ENCODE results near the gene MMP24.
A peak's percentile ranks its signal among the peaks of the same experiment; 100 is the strongest.
"Not testable (repeated sequence)": the region's sequence is repeated elsewhere in the genome, so short reads cannot be mapped to it uniquely, and the experiment has no call there.

Gene MMP24

DNA sequence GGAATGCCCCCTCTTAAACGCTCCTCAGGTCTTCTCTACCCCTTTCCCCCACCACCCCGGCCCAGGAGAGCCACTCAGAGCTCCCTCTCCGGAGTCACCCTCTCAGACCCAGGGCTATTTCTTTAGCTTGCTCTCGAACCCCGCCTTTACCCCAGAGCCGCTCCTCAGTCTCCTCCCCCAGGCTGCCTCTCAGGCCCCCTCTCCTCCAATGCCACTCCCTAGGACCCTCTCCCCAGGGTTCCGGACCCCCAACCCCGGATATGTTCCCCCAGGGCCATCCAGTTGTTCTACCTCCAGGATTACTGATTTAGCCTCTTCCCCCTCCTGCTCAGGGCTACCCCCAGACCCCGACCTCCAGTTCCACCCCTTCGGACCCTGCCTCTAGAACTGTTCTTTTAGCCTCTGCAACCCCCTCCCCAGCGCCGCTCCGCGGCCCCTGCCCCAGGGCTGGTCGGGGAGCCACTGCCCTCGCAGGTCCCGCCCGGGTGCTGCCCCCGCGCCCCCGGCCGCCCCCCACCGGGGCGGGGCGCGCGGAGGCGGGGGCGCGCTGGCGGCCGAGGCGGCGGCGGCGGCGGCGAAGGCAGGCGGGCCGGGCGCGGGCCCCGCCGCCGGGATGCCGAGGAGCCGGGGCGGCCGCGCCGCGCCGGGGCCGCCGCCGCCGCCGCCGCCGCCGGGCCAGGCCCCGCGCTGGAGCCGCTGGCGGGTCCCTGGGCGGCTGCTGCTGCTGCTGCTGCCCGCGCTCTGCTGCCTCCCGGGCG is at the start of gene MMP24:
TSS of gene MMP24 (plus strand) at position 565 of the 758 bp plus-strand sequence. CDS start at position 614, 49 bp downstream.
- DNase-seq (ENCODE audit: low read depth, low spot score) = no peak

DNA sequence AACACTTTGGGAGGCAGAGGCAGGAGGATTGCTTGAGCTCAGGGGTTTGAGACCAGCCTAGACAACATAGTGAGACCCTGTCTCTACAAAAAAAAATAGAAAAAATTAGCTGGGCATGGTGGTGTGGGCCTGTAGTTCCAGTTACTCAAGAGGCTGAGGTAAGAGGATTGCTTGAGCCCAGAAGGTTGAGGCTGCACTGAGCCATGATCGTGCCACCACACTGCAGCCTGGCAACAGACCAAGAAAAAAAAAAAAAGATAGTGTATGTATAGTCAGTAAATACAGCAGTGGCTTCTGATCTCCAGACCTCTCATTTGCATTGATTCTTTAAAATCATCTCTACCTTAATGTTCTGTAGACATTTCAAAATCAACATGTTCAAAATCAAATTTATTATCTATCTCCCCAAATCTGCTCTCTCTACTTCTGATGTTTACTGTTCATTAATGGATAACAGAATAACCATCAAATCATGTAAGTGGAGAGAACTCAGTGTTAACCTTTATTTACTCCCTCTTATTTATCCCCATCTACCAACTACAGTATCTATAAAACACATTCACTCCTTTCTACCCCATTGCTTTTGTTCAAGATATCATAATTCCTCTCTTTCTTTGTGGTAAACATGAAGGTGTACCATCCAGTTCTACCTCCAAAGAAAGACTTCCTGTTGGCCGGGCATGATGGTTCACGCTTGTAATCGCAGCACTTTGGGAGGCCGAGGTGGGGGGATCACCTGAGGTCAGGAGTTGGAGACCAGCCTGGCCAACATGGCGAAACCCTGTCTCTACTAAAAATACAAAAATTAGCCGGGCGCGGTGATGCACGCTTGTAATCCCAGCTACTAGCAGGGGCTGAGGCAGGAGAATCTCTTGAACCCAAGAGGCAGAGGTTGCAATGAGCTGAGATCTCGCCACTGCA is 46.9 kb upstream of the MMP24 start:
- no peak for DNase-seq (ENCODE audit: low read depth, low spot score)

DNA sequence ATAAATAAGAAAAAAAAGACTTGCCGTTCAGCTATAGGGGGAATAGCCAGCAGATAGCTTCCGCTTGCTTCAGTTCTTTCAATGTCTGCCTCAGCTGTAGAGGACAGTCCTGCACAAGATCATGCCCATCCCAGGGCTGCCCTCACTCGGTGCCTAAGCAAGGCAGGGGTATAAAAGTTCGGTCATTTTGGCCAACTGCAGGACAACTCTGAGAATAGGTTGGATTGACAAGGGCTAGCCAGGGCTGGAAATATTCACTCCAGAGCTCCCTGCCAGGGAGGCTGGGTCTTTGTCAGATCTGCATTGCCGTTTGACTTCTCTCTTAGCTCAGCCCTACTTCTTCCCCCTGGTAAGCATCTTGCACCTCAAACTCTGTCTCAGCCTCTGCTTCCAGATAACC is 46.2 kb upstream of the MMP24 start:
- no peak for DNase-seq (ENCODE audit: low read depth, low spot score)

DNA sequence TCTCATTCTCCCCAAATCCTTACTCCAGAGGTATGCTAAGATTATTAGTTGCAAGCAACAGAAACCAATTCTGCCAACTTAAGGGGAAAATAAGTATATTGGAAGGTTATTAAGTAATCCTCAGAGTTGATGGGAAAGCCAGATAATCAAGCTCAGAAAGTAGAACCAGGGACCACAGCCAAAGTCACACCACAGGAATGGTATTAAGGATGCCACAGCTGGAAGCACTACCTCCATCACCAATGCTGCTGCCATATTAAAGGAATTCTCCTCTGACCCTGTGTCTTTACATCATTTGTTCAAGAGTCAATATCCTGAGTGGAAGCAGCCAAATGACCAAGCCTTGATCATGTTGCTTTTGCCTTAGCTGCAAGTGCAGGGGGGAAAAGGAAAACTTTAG is 44.8 kb upstream of the MMP24 start:
- DNase-seq (ENCODE audit: low read depth, low spot score) = no peak

DNA sequence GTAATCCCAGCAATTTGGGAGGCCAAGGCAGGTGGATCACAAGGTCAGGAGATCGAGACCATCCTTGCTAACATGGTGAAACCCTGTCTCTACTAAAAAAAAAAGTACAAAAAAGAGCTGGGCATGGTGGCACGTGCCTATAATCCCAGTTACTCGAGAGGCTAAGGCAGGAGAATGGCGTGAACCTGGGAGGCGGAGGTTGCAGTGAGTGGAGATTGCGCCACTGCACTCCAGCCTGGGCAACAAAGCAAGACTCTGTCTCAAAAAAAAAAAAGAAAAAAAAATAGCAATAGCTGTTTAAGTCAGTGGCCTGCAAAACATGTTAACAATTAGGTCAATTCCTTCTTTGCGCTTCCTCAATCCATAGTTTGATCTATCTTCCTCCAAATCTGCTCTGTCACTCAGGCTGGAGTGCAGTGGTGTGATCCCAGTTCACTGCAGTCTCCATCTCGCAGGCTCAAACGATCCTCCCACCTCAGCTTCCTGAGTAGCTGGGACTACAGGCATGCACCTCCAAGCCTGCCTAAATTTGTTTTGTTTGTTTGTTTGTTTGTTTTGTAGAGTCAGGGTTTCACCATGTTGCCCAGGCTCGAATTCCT is 39.7 kb upstream of the MMP24 start:
- DNase-seq (ENCODE audit: low read depth, low spot score) = not testable (repeated sequence)

- DNase-seq (ENCODE audit: low read depth, low spot score) = no peak
Observed at GRCh38 chr20:35187584-35188190, 38.8 kb upstream of the MMP24 start.

DNA sequence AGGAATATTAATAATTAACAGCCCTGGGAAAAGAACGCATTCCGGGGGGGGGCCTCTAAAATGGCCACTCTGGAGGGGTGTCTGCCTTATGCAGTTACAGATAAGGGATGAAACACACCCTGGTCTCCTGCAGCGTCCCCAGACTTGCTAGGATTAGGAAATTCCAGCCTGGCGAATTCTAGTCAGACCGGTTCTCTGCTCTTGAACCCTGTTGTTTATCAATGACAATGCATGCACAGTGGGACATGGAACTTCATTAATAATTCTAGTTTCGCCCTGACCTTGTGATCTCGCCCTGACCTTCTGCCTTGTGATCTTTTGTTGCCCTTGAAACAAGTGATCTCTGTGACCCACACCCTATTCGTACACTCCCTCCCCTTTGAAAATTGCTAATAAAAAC is 37.3 kb upstream of the MMP24 start:
- DNase-seq (ENCODE audit: low read depth, low spot score) = not testable (repeated sequence)

- DNase-seq (ENCODE audit: low read depth, low spot score) = no peak
Observed at GRCh38 chr20:35190556-35190955, 35.9 kb upstream of the MMP24 start.

DNA sequence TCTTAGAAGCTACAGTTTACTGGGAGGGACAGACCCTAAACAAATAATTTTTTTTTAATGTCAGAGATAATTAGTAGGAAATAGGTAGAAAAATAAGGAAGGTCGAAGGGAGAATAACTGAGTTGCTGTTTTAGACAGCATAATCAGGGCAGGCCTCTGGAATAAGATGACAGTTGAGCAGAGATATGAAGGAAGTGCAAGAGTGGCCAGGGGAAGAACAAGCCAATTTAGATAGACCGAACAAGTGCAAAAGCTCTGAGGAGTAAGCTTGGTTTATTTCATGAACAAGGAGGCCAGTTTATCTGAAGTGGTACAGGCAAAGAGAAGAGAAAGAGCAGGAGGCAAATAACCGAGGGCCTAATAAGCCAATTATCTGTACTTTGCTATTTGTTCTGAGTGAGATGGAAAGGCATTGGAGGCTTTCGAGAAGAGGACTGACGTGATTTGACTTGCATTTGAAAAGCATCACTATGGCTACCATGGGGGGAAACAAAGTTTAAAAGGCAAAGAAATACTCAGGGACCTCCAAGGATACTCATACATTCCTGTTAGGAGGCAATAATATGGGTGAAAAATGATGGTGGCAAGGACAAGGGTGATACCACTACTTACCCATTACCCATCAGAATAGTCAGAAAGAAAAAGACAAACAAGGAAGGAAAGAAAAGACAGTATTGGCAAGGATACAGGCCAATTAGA is 34.9 kb upstream of the MMP24 start:
- DNase-seq (ENCODE audit: low read depth, low spot score) = no peak

DNA sequence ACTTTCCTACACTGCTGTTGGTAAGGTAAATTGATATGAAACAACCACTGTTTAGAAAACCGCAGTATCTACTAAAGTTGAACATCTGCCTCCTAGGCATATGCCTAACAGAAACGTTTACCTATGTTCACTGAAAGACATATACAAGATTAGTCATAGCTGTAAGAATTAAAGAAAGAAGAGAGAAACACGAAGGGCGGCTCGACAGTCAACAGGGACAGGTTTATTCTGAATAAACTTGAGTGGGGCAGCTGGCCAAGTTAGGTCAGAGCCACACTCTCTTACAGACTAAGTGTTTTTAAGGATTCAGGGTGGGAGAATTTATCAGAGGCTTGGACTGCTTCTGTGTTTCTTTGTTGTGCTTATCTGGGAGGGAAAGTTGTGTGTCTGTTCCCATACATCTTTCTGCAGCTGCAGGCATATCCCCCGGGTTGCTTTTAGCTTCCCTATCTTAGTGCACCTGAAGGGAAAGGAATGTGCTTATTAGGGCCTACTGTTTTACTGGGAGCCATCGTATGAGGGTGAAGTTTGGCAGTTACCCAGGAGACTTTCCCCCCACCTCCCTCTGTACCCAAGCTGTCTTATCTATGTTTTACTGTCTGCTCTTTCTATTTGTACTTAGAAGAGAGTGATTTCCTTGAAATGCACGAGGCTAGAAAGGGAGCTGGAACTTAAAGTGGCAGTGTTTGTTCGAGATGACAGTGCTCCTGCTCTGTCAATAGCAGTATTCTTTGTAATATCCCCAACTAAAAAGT is 34.2 kb upstream of the MMP24 start:
- no peak for DNase-seq (ENCODE audit: low read depth, low spot score)

- not testable (repeated sequence) for DNase-seq (ENCODE audit: low read depth, low spot score)
Observed at GRCh38 chr20:35193031-35193791, 33.3 kb upstream of the MMP24 start.

DNA sequence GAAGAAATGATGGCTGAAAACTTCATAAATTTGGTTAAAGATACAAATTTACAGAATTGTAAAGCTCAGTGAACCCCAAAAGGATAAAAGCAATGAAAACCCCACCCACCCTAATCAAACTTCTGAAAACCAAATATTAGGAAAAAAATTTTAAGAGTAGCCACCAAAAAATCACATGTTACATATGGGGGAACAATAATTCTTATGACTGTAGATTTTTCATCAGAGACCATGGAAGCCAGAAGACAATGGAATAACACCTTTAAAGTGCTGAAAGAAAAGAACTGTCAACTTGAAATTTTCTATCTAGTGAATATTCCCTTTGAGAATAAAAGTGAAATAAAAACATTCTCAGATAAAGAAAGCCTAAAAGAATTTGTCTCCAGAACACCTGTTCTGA is 30.2 kb upstream of the MMP24 start:
- DNase-seq (ENCODE audit: low read depth, low spot score) = no peak

DNA sequence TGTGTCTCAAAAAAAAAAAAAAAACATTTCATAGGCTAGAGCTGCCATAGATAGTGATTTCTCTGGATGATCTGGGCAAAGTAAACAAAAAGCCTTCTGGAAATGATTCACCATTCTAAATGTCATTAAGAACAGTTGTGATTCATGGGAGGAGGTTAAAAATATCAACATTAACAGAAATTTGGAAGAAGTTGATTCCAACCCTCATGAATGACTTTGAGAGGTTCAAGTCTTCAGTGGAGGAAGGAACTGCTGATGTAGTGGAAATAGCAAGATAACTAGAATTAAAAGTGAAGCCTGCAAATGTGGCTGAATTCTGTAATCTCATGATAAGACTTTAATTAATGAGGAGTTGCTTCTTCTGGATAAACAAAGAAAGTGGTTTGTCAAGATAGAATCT is 26.8 kb upstream of the MMP24 start:
- DNase-seq (ENCODE audit: low read depth, low spot score) = no peak

DNA sequence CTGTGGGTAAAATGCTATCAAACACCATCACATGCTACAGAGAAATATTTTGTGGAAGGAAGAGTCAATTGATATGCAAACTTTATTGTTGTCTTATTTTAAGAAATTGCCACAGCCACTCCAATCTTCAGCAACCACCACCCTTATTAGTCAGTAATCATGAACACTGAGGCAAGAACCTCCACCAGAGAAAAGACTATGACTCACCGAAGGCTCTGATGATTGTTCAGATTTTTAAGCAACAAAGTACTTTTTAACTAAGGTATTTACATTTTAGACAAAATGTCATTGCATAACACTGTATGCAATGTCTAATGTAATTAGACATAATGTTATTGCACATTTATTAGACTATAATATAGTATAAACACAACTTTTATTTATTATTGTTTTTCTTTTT is 26.2 kb upstream of the MMP24 start:
- DNase-seq (ENCODE audit: low read depth, low spot score) = no peak

DNA sequence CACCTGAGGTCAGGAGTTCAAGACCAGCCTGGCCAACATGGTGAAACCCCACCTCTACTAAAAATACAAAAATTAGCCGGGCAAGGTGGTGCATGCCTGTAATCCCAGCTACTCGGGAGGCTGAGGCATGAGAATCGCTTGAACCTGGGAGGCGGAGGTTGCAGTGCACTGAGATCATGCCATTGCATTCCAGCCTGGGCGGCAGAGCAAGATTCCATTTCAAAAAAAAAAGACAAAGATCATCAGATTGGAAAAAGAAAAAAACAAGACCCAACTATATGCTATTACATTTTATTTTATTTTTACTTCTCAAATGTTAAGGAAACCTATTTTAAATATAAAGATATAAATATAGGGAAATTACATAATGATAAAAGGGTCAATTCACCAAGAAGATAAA is 25.0 kb upstream of the MMP24 start:
- not testable (repeated sequence) for DNase-seq (ENCODE audit: low read depth, low spot score)

DNA sequence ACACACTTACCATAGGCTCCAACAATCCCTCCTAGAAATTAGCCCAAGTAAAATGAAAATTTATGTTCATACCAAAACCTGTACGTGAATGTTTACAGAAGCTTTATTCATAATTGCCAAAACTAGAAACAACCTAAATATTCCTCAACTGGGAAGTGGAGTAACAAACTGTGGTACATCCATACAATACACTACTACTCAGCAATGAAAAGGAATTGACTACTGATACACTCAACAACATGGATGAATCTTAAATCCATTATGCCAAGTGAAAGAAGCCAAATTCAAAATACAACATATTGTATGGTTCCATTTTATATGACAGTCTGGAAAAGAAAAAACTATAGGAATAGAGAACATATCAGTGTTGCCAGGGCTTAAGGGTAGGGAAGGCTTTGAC is 19.7 kb upstream of the MMP24 start:
- no peak for DNase-seq (ENCODE audit: low read depth, low spot score)

DNA sequence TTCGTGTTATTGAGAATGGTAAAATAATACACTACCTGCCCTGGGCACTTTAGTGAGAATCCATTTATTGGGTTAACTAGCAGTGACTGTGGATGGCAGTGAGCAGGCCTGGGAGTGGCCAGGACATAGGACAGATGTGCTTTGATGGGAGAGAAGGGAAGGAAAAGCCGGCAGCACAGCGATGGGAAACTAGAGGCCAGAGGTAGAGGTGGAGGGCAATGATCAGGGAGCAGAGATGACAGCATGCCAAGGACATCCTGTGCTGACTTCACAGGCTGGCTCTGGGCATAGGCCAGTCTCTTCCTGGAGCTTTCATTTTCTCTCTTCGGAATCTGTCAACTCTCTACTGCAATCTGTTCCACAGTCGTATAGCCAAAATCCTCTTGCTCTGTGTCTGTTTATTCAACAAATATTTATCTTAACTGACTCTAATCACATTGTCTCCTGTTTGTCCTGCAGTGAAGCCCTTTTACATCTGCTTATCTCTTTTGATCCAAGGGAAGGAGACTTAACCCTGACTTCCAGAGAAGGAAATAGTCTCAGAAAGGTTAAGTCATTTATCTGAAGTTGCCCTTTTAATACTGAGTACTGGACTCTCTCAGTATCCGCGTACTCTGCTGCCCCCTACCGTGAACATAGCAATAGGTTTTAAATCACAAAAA is 18.4 kb upstream of the MMP24 start:
- peak; percentile 47 for DNase-seq (ENCODE audit: low read depth, low spot score)

DNA sequence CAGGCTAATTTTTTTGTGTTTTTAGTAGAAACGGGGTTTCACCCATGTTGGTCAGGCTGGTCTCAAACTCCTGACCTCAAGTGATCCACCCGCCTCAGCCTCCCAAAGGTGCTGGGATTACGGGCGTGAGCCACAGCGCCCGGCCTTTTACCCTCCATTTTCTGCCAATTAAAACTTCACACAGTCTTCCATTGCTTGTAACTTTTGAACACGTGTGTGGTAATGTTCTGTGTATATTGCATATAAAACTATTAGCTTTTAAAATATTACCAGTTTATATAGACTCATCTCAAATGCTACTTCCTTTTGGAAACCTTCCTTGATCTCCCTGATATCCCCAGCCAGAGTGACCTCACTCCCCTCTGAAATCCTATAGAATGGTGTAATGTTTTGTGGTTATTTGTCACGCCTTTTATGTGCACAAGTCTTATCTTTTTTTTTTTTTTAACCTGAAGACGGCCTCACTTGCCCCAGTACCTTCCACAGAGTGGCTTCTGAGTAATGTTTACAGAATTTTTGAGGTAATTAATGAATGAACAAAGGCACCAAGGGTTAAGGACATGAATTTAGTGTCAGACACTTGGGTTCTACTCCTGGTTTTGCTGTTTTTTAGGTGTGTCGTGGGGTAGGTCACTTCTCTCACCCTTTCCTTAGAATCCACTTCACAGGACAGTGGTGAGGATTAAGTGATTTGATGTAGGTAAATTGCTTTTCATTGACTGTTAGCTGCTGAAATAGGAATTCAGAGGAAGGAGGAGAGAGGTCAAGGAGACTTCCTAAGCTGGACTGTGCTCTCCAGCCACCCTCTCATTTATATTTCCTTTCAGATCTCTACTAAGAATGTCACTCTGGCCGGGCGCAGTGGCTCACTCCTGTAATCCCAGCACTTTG is 11.2 kb upstream of the MMP24 start:
- no peak for DNase-seq (ENCODE audit: low read depth, low spot score)
